ENCODE measurements around the gene NPM1.
"Not testable (repeated sequence)": the region's sequence is repeated elsewhere in the genome, so short reads cannot be mapped to it uniquely, and the experiment has no call there.

Gene NPM1, protein sequence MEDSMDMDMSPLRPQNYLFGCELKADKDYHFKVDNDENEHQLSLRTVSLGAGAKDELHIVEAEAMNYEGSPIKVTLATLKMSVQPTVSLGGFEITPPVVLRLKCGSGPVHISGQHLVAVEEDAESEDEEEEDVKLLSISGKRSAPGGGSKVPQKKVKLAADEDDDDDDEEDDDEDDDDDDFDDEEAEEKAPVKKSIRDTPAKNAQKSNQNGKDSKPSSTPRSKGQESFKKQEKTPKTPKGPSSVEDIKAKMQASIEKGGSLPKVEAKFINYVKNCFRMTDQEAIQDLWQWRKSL

GRCh38 chr5:171387345-171387969 is at the start of gene NPM1:
NPM1 (plus strand) TSS chr5:171387849; CDS start chr5:171387949, 100 bp downstream.
- peak; percentile 96 for DNase-seq

GRCh38 chr5:171340042-171340441 is 47.6 kb upstream of the NPM1 start:
- no peak for DNase-seq

DNA sequence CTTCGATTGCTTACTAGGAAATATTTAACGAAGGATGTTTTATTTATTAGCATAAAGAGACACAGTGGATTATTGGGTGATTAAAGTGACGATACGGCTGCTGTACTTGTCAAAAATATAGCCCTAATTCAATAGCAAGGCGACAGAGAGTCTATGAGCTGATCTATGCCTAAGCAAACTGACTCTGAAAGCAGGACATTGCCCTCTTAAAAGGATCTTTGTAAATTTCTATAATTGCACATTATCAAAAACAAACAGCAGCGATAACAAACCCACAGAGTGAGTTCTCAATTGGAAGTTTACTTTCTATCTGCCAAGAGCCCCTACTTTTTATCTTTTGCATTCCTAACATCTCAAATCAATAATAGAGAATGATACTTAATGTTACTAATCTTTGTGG is 47.2 kb upstream of the NPM1 start:
- no peak for DNase-seq

DNA sequence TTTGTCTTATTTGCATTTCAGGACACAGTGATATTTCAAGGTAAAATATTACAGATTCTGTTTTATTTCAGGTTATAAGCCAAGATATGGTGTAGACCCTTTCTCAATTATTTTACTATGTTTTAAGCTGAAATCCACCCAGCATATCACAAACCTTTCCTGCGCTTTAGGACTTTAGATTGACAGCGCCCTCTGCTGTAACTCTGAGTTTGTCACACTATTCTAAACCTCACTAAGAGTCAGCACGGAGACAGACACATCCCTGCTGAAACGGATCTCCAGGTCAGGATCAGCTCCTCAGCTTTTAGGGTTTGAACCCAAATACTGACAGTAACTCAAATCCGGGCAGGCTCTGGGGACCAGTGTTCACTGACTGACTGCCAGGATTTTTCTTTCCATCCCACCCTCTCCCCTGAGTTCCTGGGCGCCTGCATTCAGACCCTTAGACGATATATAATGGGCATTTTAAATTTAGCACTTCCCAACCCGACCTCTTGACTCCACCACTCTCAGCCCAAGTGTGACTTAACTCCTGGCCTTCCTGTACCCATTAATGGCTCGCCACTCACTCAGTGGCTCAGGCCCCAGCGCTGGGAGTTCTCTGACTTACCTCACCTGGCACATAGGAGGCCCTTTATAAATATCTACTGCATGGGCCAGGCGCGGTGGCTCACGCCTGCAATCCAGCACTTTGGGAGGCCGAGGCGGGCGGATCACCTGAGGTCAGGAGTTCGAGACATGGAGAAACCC is 45.1 kb upstream of the NPM1 start:
- DNase-seq: peak; percentile 21 to 65

DNA sequence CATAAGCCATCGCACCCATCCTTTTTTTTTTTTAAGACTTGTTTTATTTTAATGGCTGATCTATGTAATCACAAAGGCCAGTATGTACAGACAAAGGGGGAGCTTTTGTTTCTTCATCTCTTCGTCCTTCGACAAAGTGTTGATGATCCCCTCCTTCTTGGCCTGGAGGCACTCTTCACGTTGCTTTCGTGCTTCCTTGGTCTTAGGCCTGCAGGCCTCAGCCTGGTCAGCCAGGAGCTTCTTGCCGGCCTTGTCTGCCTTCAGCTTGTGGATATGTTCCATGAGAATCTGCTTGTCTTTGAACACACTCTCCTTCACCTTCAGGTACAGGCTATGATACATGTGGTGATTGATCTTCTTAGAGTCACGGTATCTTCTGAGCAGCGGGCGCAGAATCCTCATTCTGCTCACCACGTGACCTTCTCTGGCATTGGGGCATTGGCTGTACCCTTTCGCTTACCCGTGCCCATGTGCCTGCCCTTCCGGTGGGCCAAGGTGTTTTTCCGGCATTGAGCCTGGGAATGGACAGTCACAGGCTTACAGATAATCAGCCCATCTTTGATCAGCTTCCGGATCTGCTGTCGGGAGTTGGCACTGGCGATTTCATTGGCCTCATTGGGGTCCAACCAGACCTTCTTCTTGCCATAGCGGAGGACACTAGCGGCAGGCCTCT is 42.6 kb upstream of the NPM1 start:
- DNase-seq: no peak

DNA sequence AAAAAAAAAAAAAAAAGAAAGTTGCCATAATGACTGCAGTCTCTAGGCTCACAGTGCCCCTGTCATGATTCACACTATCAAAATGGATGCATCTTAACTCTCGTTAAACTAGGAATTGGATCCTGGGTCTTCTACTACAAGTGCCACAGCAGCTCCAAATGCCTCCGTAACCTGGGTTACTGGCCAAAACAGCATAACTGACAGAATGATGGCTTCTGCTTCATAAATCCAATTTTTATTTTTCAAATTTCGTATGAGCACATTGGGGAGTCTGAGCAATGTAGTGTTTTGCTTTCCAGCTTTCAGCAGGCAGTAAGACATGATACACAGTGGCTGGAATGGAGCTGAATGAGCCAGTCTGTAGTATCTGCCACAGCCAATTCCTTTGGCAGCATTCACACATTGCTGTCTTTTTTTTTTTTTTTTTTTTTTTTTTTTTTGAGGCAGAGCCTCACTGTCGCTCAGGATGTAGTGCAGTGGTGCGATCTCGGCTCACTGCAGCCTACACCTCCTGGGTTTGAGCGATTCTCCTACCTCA is 36.0 kb upstream of the NPM1 start:
- no peak for DNase-seq

GRCh38 chr5:171355302-171355724 is 32.3 kb upstream of the NPM1 start:
- DNase-seq: no peak

DNA sequence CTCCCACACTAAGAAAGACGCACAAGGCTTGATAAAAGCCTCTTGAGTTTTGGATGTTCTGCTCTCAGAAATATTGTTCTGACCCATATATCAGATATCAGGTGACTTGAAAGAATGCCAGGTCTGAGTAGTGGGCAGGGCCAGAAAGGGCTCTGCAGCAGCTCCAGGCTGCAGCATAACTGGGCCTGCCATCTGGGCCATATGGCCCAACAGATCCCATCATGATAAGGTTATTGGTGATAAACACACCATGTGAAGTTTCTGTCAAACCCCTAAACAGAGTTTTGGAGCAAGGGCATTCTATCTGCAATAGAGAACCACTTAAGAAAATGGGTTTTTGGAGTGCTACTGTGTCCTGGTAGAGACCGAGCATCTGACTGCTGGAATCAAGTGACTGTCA is 29.8 kb upstream of the NPM1 start:
- no peak for DNase-seq

DNA sequence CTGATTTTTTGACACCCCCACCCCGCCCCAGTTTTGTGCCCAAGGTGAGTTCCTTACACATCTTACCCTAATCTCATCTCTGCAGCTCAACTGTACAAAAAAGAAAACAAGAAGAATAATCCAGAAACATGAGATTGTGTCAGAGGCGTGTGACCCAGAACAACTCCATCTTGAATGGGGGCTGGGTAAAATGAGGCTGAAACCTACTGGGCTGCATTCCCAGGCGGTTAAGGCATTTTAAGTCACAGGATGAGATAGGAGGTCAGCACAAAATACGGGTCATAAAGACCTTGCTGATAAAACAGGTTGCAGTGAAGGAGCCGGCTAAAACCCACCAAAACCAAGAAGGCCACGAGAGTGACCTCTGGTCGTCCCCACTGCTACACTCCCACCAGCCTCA is 26.5 kb upstream of the NPM1 start:
- not testable (repeated sequence) for DNase-seq

- DNase-seq: not testable (repeated sequence)
These were observed 24.4 kb upstream of the NPM1 start for GRCh38 chr5:171363249-171363648.

DNA sequence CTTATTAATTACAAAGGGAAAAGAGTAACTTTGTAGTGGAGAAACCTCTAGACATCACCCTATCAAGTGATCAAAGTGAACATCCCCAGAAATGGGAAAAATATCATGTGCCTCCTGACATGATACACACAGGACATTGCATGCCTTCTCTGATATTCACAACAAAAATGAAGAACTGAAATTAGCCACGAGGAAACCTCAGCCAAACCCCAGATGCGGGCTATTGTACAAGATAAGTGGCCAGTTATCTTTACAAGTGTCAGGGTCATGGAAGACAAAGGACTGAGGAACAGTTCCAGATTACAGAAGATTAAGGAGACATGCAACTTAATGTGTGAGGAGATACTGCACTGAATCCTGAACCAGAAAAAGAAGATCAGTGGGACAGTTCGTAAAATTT is 23.8 kb upstream of the NPM1 start:
- no peak for DNase-seq

GRCh38 chr5:171365351-171365750 is 22.3 kb upstream of the NPM1 start:
- no peak for DNase-seq

GRCh38 chr5:171366645-171367044 is 21.0 kb upstream of the NPM1 start:
- no peak for DNase-seq

DNA sequence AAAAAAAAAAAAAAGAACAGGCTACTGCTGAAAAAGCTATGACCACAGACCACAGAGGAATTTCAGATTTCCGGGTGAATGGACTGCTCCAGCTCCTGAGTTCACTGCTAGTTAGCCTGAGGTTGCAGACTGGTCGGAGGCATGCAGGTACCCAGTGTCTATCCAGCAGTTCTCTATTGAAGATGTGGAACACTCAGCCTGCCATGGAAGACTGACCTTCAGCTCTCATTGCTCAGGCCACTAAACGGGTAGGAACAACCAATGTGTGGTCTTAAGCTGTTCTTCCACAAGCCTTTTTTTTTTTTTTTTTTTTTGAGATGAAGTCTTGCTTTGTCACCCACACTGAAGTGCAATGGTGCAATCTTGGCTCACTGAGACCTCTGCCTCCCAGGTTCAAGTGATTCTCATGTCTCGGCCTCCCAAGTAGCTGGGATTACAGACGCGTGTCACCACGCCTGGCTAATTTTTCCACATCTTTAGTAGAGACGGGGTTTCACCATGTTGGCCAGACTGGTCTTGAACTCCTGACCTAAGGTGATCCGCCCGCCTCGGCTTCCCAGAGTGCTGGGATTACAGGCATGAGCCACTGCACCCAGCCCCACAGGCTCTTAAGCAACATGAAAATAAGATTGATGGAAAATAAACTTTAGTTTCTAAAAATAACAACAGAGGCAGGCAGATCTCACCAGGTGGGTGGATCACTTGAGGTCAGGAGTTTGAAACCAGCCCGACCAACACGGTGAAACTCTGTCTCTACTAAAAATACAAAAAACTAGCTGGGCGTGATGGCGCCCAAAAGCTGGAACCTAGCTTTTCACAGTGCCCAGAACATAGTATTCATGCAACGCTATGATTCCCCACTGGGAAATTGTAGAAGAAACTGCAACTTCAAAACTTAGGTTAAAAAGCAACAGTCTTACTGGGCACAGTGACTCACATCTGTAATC is 20.0 kb upstream of the NPM1 start:
- DNase-seq: no peak

DNA sequence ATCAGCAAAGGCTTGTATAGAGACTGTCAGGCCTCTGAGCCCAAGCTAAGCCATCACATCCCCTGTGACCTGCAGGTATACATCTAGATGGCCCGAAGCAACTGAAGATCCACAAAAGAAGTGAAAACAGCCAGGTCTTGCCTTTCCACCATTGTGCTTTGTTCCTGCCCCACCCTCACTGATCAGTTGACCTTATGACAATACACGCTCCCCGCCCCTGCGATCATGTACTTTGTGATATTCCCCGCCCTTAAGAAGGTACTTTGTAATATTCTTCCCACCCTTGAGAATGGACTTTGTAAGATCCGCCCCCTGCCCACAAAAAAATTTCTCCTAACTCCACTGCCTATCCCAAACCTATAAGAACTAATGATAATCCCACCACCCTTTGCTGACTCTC is 18.6 kb upstream of the NPM1 start:
- DNase-seq: no peak

DNA sequence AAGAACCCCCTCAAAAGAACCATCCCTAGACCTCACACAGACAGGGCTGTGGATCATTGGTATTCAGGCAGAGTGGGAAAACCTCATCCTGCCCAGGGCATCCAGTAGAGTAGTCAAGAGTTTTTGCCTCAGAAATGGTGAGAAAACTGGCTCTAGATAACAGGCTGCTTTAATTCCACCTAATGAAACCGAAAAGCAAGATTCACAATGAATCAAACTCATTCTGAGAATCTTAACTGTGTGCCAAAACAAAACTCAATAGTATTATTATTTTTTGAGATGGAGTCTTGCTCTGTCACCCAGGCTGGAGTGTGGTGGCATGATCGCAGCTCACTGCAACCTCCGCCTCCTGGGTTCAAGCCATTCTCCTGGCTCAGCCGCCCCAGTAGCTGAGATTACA is 17.8 kb upstream of the NPM1 start:
- DNase-seq: no peak

GRCh38 chr5:171370881-171371280 is 16.8 kb upstream of the NPM1 start:
- DNase-seq: not testable (repeated sequence)

- no peak for DNase-seq
These were observed 16.3 kb upstream of the NPM1 start for GRCh38 chr5:171371326-171371725.

DNA sequence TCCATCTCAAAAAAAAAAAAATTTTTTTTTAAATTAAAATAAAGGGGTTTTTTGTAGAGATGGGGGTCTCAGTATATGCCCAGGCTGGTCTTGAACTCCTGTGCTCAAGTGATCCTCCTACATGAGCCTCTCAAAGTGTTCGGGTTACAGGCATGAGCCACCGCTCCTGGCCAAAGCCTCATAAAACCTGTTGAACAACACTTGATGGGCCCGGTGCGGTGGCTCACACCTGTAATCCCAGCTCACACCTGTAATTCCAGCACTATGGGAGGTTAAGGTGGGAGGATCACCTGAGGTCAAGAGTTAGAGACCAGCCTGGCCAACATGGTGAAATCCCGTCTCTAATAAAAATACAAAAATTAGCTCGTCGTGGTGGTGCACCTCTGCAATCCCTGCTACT is 7.7 kb upstream of the NPM1 start:
- DNase-seq: no peak

- not testable (repeated sequence) for DNase-seq
These were observed 3.2 kb upstream of the NPM1 start for GRCh38 chr5:171384416-171384815.

GRCh38 chr5:171384999-171385398 is 2.6 kb upstream of the NPM1 start:
- not testable (repeated sequence) for DNase-seq

Measured in SHP77 (cell line).